ENCODE results near the gene BRICD5.
"Not testable (repeated sequence)": the region's sequence is repeated elsewhere in the genome, so short reads cannot be mapped to it uniquely, and the experiment has no call there.

Gene BRICD5

GRCh38 chr16:2210386-2211365 is at the start of gene BRICD5:
TSS of gene BRICD5 (minus strand) at chr16:2210863. CDS start at chr16:2210833, 30 bp downstream.
- no peak for DNase-seq (ENCODE audit: low spot score)

- no peak for DNase-seq (ENCODE audit: low spot score)
Observed at GRCh38 chr16:2260250-2260649, 49.6 kb upstream of the BRICD5 start.

- DNase-seq (ENCODE audit: low spot score) = not testable (repeated sequence)
Observed at GRCh38 chr16:2258530-2258929, 47.9 kb upstream of the BRICD5 start.

GRCh38 chr16:2257726-2258125 is 47.1 kb upstream of the BRICD5 start:
- DNase-seq (ENCODE audit: low spot score) = no peak

- DNase-seq (ENCODE audit: low spot score) = no peak
Observed at GRCh38 chr16:2256531-2257140, 46.0 kb upstream of the BRICD5 start.

GRCh38 chr16:2253293-2253692 is 42.6 kb upstream of the BRICD5 start:
- DNase-seq (ENCODE audit: low spot score) = no peak

- no peak for DNase-seq (ENCODE audit: low spot score)
Observed at GRCh38 chr16:2252806-2253148, 42.1 kb upstream of the BRICD5 start.

- peak; percentile 95 for DNase-seq (ENCODE audit: low spot score)
Observed at GRCh38 chr16:2251296-2252111, 40.8 kb upstream of the BRICD5 start, which contains the start of gene ECI1. TSS of gene ECI1 (minus strand) at chr16:2251587. CDS start at chr16:2251566, 21 bp downstream.

GRCh38 chr16:2250652-2251295 is 40.1 kb upstream of the BRICD5 start:
- DNase-seq (ENCODE audit: low spot score) = no peak

- DNase-seq (ENCODE audit: low spot score) = no peak
Observed at GRCh38 chr16:2246301-2246885, 35.7 kb upstream of the BRICD5 start.

- DNase-seq (ENCODE audit: low spot score) = no peak
Observed at GRCh38 chr16:2244926-2245795, 34.5 kb upstream of the BRICD5 start.

- DNase-seq (ENCODE audit: low spot score) = no peak
Observed at GRCh38 chr16:2244301-2244700, 33.6 kb upstream of the BRICD5 start.

- no peak for DNase-seq (ENCODE audit: low spot score)
Observed at GRCh38 chr16:2243781-2244180, 33.1 kb upstream of the BRICD5 start.

GRCh38 chr16:2243031-2243528 is 32.4 kb upstream of the BRICD5 start:
- DNase-seq (ENCODE audit: low spot score) = no peak

GRCh38 chr16:2242598-2242997 is 31.9 kb upstream of the BRICD5 start:
- DNase-seq (ENCODE audit: low spot score) = no peak

GRCh38 chr16:2240331-2240730 is 29.7 kb upstream of the BRICD5 start:
- not testable (repeated sequence) for DNase-seq (ENCODE audit: low spot score)

- no peak for DNase-seq (ENCODE audit: low spot score)
Observed at GRCh38 chr16:2238838-2239675, 28.4 kb upstream of the BRICD5 start.

- no peak for DNase-seq (ENCODE audit: low spot score)
Observed at GRCh38 chr16:2238150-2238837, 27.6 kb upstream of the BRICD5 start.

All from globus pallidus (tissue), 1 donor.